Neuronal stem cell (in vitro differentiated cells): Measurements from ENCODE around the gene LYL1.
A peak's percentile ranks its signal among the peaks of the same experiment; 100 is the strongest.

Source experiments
- DNase-seq: peaks from one replicate; pipeline ENCODE4 v3.0.0-alpha.2; 2013; ENCODE audit warnings: low spot score
- H2AFZ ChIP-seq: one replicate; pipeline ENCODE4 v1.6.1; 2013; ENCODE audit warnings: mild to moderate bottlenecking, low read length, inconsistent platforms
- H2AK5ac ChIP-seq: 2 replicates; pipeline ENCODE4 v1.6.1; 2013; ENCODE audit warnings: low read depth, mild to moderate bottlenecking, inconsistent platforms, low read length, moderate library complexity, mixed read lengths
- H2BK120ac ChIP-seq: 2 replicates; pipeline ENCODE4 v1.6.1; 2013; ENCODE audit warnings: low read depth, mild to moderate bottlenecking, inconsistent platforms, low read length, moderate library complexity, mixed read lengths
- H2BK12ac ChIP-seq: one replicate; pipeline ENCODE4 v1.6.1; 2013; ENCODE audit warnings: low read length, inconsistent platforms
- H2BK15ac ChIP-seq: 2 replicates; pipeline ENCODE4 v1.6.1; 2013; ENCODE audit warnings: mild to moderate bottlenecking, low read length, inconsistent platforms, mixed read lengths
- H2BK5ac ChIP-seq: one replicate; pipeline ENCODE4 v1.6.1; 2013; ENCODE audit warnings: inconsistent platforms, mild to moderate bottlenecking, low read length, moderate library complexity
- H3K14ac ChIP-seq: one replicate; pipeline ENCODE4 v1.6.1; 2013; ENCODE audit warnings: low read length, inconsistent platforms
- H3K18ac ChIP-seq: 2 replicates; pipeline ENCODE4 v1.6.1; 2013; ENCODE audit warnings: low read length, inconsistent platforms
- H3K23ac ChIP-seq: 2 replicates; pipeline ENCODE4 v1.6.1; 2013; ENCODE audit warnings: low read depth, mild to moderate bottlenecking, mixed read lengths, low read length, inconsistent platforms; ENCODE audit not compliant: poor library complexity
- H3K27ac ChIP-seq: replicated peaks from 3 replicates; pipeline ENCODE4 v1.5.1; 2013; ENCODE audit warnings: low read length, inconsistent platforms
- H3K27me3 ChIP-seq, 3 experiments: 2 replicates each; pipeline ENCODE4 v1.6.1; 2013; ENCODE audit warnings: low read length in 3 of 3, mild to moderate bottlenecking in 2 of 3, inconsistent platforms in 1 of 3, low read depth in 1 of 3, mixed read lengths in 1 of 3, moderate library complexity in 1 of 3; ENCODE audit not compliant: control insufficient read depth in 3 of 3, insufficient read depth in 3 of 3
- H3K36me3 ChIP-seq, 2 donors: replicated peaks in 1 of 2; 2 replicates each; pipeline ENCODE4 v1.6.1; 2013; ENCODE audit warnings: low read length in 2 of 2; ENCODE audit not compliant: control insufficient read depth in 2 of 2, insufficient read depth in 2 of 2
- H3K4ac ChIP-seq: 2 replicates; pipeline ENCODE4 v1.6.1; 2013; ENCODE audit warnings: inconsistent platforms, mild to moderate bottlenecking, low read length, moderate library complexity
- H3K4me1 ChIP-seq, 2 donors: 1 replicate in 1 of 2; 2 replicates in 1 of 2; pipeline ENCODE4 v1.6.1; 2013; ENCODE audit warnings: low read length in 2 of 2, low read depth in 1 of 2; ENCODE audit not compliant: control insufficient read depth in 2 of 2, insufficient read depth in 1 of 2
- H3K4me2 ChIP-seq: one replicate; pipeline ENCODE4 v1.6.1; 2013; ENCODE audit warnings: mild to moderate bottlenecking, low read length, inconsistent platforms; ENCODE audit not compliant: insufficient read depth, poor library complexity, severe bottlenecking
- H3K4me3 ChIP-seq, 2 donors: 2 replicates each; pipeline ENCODE4 v1.5.1; 2013; ENCODE audit warnings: low read length in 2 of 2, mild to moderate bottlenecking in 2 of 2, inconsistent platforms in 1 of 2, moderate library complexity in 1 of 2
- H3K79me1 ChIP-seq: one replicate; pipeline ENCODE4 v1.6.1; 2013; ENCODE audit warnings: low read depth, mild to moderate bottlenecking, inconsistent platforms, low read length, moderate library complexity
- H3K9ac ChIP-seq: one replicate; pipeline ENCODE4 v1.6.1; 2013; ENCODE audit warnings: mild to moderate bottlenecking, low read depth, low read length, inconsistent platforms; ENCODE audit not compliant: poor library complexity
- H3K9me3 ChIP-seq, 2 donors: replicated peaks in 1 of 2; 2 replicates each; pipeline versions ENCODE3 to v1.6.1; 2013; ENCODE audit warnings: low read length in 2 of 2, mild to moderate bottlenecking in 2 of 2, inconsistent platforms in 1 of 2, low read depth in 1 of 2, mixed read lengths in 1 of 2, moderate library complexity in 1 of 2; ENCODE audit not compliant: control insufficient read depth in 2 of 2, insufficient read depth in 1 of 2
- H4K8ac ChIP-seq: one replicate; pipeline ENCODE4 v1.6.1; 2013; ENCODE audit warnings: low read depth, mild to moderate bottlenecking, inconsistent platforms, low read length, moderate library complexity
- H4K91ac ChIP-seq: one replicate; pipeline ENCODE4 v1.6.1; 2013; ENCODE audit warnings: low read length, low read depth, mild to moderate bottlenecking, inconsistent platforms; ENCODE audit not compliant: poor library complexity
- WGBS, 2 donors: extraction: QIAGEN DNeasy Blood & Tissue Kit; methylation state at CpG; one replicate each; pipeline ENCODE4 v1.1.7; 2013; ENCODE audit warnings: missing lambda C conversion rate in 2 of 2, mixed read lengths in 1 of 2; ENCODE audit not compliant: insufficient read length in 2 of 2, insufficient replicate concordance in 1 of 2; ENCODE audit errors: extremely low coverage in 2 of 2; 5-methylcytosine and 5-hydroxymethylcytosine counted together

The LYL1 gene

GRCh38 chr19:13085666-13086065 lies 17.0 kb downstream of the LYL1 start:
- no peak overlapping the region for H4K91ac ChIP-seq
- H3K18ac ChIP-seq: no peak overlapping the region
- H3K4me1 ChIP-seq: peaks cover 5 to 7% of the 10 kb centered on the region in 2 donors
- H3K27ac ChIP-seq: no peak overlapping the region
- no peak overlapping the region for H2BK120ac ChIP-seq
- no peak overlapping the region for H3K4me3 ChIP-seq
- no peak overlapping the region for H2BK5ac ChIP-seq
- WGBS, 2 donors: no CpG with 5 or more reads among the region's 7 CpGs
- H3K4me2 ChIP-seq: no peak overlapping the region
- no peak overlapping the region for H2AFZ ChIP-seq
- no peaks in the 10 kb centered on the region for H3K36me3 ChIP-seq
- peak overlapping the region; percentile 36 for H3K23ac ChIP-seq
- H4K8ac ChIP-seq: no peak overlapping the region
- H3K4ac ChIP-seq: no peak overlapping the region
- DNase-seq: no peak
- H3K14ac ChIP-seq: no peak overlapping the region
- no peaks in the 10 kb centered on the region for H3K9me3 ChIP-seq
- peaks cover 0 to 89% (median 5%) of the 10 kb centered on the region in 3 experiments for H3K27me3 ChIP-seq
- no peaks in the 10 kb centered on the region for H3K79me1 ChIP-seq
- no peak overlapping the region for H2BK15ac ChIP-seq
- peak overlapping the region; percentile 16 for H2AK5ac ChIP-seq
- H3K9ac ChIP-seq: no peak overlapping the region
- no peak overlapping the region for H2BK12ac ChIP-seq

DNA sequence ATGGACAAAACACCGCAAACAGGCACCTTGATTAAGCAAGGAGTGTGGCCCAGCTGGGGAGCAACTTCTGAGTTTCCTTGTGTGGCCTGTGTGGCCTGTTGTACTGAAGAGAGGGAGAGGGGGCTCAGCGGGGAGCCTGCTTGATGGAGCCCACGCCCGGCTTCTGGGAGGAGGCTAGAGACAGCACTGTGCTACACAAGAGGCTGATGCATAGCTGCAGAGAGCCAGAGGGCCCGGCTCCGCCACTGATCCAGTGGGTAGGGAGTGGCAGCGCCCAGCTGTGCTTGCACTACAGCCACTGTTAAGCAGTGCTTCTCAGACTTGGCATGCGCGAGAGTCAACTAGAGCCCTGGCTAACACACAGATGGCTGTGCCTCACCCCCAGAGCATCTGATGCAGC lies 19.0 kb downstream of the LYL1 start:
- H2BK120ac ChIP-seq: no peak overlapping the region
- no peak overlapping the region for H2BK15ac ChIP-seq
- WGBS, 2 donors: no CpG with 5 or more reads among the region's 9 CpGs
- peaks cover 7 to 11% of the 10 kb centered on the region in 2 donors for H3K4me1 ChIP-seq
- H2AFZ ChIP-seq: no peak overlapping the region
- H3K27me3 ChIP-seq: peaks cover 0 to 89% (median 0%) of the 10 kb centered on the region in 3 experiments
- H3K9me3 ChIP-seq: no peaks in the 10 kb centered on the region
- no peak overlapping the region for H4K91ac ChIP-seq
- H2BK12ac ChIP-seq: no peak overlapping the region
- peak overlapping the region; percentile 3 for H2AK5ac ChIP-seq
- no peak overlapping the region for H4K8ac ChIP-seq
- H3K27ac ChIP-seq: no peak overlapping the region
- H2BK5ac ChIP-seq: peak overlapping the region; percentile 6
- no peaks in the 10 kb centered on the region for H3K79me1 ChIP-seq
- H3K4ac ChIP-seq: no peak overlapping the region
- H3K4me2 ChIP-seq: no peak overlapping the region
- H3K14ac ChIP-seq: no peak overlapping the region
- H3K18ac ChIP-seq: peak overlapping the region; percentile 50
- H3K23ac ChIP-seq: no peak overlapping the region
- DNase-seq: no peak
- no peaks in the 10 kb centered on the region for H3K36me3 ChIP-seq
- H3K9ac ChIP-seq: no peak overlapping the region
- H3K4me3 ChIP-seq: no peak overlapping the region

DNA sequence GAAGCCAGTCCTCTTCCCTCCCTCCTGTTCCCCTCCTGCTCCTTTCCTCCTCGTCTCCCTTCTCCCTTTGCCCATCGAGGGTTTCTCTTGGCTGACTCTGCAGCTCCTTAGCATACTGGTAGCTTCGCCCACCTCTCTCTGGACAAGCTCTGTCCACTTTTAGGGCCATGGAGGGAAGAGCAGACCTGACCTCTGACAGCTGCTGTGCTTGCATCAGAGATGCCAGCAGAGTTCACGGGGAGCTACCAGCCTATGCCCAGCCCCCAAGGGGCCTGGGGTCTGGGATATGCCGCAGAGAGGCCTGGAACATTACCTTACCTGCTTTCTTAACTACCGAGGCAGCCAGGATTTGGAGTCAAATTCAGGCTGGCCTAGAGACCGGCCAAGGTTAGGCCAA lies 19.7 kb downstream of the LYL1 start:
- peak overlapping the region; percentile 6 for H2BK5ac ChIP-seq
- H3K4me3 ChIP-seq: no peak overlapping the region
- no CpG with 5 or more reads among the region's 7 CpGs for WGBS, 2 donors
- H4K91ac ChIP-seq: no peak overlapping the region
- peak overlapping the region; percentile 28 for H2BK15ac ChIP-seq
- H3K9me3 ChIP-seq: no peaks in the 10 kb centered on the region
- H2AFZ ChIP-seq: peak overlapping the region; percentile 30
- H3K14ac ChIP-seq: peak overlapping the region; percentile 48
- no peak overlapping the region for H3K4me2 ChIP-seq
- H3K27me3 ChIP-seq: peaks cover 0 to 92% (median 0%) of the 10 kb centered on the region in 3 experiments
- H4K8ac ChIP-seq: no peak overlapping the region
- H3K4ac ChIP-seq: no peak overlapping the region
- DNase-seq: no peak
- H2AK5ac ChIP-seq: peak overlapping the region; percentile 3
- H3K79me1 ChIP-seq: no peaks in the 10 kb centered on the region
- H3K18ac ChIP-seq: no peak overlapping the region
- H3K27ac ChIP-seq: no peak overlapping the region
- peak overlapping the region; percentile 8 for H2BK12ac ChIP-seq
- no peak overlapping the region for H3K23ac ChIP-seq
- no peaks in the 10 kb centered on the region for H3K36me3 ChIP-seq
- peak overlapping the region; percentile 47 for H3K9ac ChIP-seq
- peaks cover 7 to 13% of the 10 kb centered on the region in 2 donors for H3K4me1 ChIP-seq
- H2BK120ac ChIP-seq: no peak overlapping the region

- Histone ChIP-seq H3K4ac (no peak overlapping the region), H3K18ac (no peak overlapping the region), H2AFZ (peak overlapping the region; percentile 30), H3K4me2 (no peak overlapping the region), H2BK120ac (no peak overlapping the region), H3K27ac (no peak overlapping the region), H2BK15ac (peak overlapping the region; percentile 28), H3K36me3 (no peaks in the 10 kb centered on the region), H4K8ac (no peak overlapping the region), H3K9me3 (no peaks in the 10 kb centered on the region), H3K14ac (no peak overlapping the region), H3K4me3 (no peak overlapping the region), H2BK5ac (no peak overlapping the region), H3K4me1 (peaks cover 7 to 13% of the 10 kb centered on the region in 2 donors), H3K23ac (no peak overlapping the region), H3K9ac (peak overlapping the region; percentile 47), H2AK5ac (no peak overlapping the region), H3K79me1 (no peaks in the 10 kb centered on the region), H2BK12ac (peak overlapping the region; percentile 8), H3K27me3 (peaks cover 0 to 93% (median 0%) of the 10 kb centered on the region in 3 experiments), H4K91ac (no peak overlapping the region)
- no peak for DNase-seq
- no CpG with 5 or more reads among the region's 14 CpGs for WGBS, 2 donors
Measured at GRCh38 chr19:13082192-13083007, 20.3 kb downstream of the LYL1 start.
